HS-27A (cell line): Measurements from ENCODE around the gene GRIK4.

Source experiments
- DNase-seq: peaks from one replicate; pipeline ENCODE4 v3.0.0-alpha.2; 2012; ENCODE audit warnings: low read depth, missing footprints

The GRIK4 gene

DNA sequence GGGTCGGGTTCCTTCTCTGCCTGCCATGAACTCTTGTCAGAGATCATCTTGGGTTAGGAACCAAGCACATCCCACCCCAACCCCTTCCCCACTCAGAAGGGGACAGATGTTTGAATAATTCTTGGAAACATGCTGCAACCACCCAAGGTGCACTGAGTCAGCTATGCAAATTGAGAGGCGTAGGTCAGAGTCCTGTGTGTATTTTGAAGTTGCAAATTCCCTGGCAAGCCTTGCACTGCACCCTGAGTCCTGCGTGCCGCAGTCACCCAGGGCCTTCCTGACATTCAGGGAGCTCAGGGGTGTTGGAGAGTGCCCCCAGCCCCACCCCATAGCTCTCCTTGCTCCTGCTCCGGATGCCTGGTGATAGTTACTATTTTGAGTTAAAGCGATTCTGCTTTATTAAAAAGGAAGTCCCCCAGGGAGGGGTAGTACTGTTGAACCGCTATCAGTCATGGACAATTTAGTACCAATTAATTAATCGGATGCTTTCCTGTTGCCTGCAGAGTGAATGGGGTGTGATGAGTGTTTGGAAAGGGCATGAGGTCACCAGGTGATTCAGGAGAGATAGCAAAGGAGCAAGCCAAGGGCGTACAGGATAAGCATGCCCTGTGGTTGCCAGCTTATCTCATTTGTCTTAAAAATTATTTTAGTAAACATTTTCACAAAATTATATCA lies 123.7 kb downstream of the GRIK4 start:
- DNase-seq: no peak

DNA sequence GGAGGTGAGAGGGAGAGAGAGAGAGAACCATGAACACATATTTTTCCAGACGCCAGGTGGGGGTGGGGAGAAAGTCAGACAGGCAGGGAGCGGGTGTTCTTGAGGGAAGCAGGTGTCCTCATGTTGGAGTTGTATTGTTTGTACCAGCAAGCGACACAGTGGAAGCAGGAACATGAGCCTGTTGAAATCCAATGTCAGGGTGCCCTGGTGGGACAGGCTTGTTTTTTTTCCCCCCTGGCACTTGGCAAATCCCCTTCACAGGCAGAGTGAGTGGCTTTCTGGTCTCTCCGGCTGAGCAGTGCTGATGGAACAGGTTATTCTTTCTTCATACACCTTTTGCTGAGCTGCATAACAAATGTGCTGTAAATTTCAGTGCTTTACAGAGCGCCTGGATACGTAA lies 125.6 kb downstream of the GRIK4 start:
- no peak for DNase-seq

DNA sequence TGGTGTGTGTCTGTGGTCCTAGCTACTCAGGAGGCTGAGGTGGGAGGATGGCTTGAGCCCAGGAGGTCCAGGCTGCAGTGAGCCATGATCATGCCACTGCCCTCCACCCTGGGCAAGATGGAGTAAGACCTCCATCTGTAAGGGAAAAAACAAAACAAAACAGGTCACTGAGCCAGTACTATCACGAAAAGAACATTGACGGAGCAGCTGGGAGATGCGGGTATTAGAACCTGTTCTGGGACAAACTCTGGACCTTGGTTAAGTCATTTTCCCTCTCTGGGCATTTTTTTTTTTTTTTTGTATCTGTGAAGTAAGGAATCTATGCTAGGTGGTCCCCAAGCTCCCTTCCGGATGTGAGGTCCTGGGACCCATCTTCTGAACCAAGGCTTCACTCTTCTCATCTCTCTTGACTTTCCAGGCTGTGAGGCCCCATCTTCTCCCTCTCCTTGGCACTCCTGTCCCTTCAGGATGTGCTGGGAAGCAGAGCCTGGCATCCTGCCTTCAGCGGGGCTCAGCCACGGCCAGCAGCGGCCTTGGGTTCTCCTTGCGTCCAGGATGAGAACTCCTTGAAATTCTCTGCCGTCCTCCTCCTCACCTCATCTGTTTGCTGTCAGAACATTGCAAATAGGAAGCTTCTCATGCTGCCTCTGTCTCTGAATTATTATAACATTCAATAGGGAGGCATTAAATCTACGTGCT lies 130.8 kb downstream of the GRIK4 start:
- no peak for DNase-seq

DNA sequence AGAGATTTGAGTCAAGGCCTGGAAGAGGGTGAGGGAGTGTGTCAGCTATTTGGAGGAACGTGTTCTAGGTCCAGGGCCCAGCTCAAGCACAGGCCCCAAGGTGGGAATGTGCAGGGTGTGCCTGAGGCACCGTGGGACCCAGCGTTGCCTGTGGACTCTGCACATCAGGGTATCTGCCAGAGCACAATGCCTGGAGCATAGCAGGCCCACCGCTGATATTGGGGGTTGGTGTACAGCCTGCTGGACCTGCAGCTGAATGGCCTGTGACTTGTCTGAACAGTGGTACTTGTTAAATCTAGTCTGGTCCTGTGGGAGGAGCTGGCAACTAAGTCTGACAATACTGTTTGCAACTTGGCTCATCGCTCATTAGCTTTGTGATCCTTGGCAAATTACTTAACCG lies 131.7 kb downstream of the GRIK4 start:
- no peak for DNase-seq

DNA sequence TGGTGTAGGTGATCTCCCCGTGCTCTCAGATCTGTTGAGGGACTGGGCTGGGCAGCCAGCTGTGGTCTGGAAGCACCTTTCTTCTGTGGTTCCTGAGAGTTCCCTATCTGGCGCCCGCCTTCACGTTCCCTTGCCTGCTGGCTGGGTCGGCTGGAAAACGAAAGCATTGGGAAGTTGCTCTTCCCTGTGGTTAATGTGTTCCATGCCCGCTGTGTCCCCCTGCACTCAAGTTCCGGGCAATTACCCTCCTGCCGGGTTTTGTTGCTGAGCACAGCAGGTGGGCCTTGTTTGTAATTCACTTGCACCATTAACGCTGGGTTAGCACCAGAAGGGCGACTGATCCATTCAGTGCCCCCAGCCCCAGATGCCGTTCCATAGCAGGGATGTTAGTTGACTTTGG lies 134.1 kb downstream of the GRIK4 start:
- DNase-seq: no peak

DNA sequence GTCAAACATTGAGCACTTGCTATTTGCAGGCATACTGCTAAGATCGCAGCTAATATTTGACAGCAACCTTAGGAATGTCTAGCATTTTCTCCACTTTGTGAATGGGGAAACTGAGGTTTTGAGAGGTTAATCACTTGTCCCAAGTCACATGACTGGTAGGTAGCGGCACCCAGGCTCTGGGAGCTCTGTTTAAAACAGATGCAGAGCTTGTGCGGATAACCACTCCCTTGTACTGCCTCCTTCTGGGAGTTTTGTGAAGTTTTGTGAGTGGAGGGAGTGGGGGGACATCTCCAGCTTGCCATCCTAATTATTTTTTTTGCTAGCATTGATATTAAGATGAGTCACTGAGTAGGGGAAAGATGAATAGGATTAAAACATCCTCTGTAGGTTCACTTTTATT lies 134.7 kb downstream of the GRIK4 start:
- no peak for DNase-seq

DNA sequence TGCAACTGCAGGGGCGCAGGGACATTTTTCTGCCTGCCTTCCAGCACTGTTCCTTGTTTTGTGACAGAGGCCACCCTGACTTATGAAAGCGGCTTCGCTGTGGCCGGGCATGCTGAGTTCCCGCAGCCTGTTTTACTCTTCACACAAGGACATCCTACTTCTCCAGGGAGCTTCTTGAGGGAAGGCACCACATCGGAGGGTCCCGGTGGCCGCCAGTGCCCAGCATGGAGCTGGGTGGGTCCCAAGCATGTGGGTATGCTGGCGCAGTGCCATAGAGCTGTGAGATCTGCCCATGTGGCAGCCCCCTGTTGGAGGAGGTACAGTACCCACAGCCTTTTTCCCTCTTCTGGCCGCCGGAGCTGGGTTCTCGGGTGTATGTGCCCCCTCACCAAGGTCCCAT lies 136.1 kb downstream of the GRIK4 start:
- DNase-seq: no peak

DNA sequence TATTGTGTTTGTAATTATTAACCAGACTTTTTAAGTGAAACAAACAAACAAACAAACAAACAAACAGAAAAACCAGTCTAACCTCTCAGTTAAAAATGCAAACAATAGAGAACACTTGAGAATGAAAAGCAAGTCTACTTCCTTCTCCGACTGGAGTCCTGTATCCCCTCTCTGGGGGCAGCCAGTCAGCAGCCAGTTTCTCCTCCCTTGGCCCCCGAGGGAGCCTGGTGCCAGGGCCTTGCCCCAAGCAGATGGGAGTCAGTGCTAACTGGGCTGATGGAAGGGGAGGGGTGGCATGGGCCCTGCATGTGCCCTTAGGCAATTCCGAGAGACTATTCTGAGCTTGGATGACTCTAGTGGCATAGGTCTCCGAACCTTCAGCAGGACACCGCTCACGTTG lies 137.2 kb downstream of the GRIK4 start:
- DNase-seq: no peak

DNA sequence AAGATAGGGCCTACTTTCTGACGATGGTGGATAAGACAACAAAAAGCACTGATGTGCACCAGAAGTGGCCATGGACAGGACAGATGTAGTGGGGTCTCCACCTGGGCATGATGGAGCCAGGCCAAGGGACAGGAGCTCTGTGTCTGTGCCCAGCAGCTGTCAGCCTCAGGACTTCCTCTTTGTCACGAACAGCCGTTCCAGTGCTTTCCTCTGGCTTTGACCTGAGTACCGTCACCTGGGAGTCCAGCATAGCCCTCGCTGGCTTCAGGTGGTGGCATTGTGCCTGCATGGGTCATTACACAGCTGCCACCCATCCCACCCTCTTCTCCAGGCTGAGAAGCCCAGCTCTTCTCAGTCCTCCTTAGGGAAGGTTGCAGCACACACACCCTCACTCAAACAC lies 137.8 kb downstream of the GRIK4 start:
- DNase-seq: no peak

DNA sequence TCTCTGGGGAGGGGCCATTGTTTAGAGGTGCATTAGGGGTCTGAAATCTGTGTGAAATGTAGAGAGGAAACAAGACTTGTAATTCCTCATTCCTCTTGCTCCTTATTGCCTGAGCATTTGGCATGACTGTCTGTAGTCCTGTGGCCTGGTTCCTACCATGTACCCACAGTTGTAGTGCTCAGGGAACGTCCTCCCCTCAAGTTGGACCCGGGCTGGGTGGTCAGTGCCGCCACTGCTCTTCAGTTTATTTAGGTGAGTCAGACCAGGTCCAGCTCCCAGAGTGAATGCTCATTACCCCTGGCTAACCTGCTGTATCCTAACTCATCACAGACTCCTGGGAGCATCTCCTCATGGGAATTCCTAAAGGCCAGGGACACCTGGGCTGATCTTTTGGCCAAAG lies 139.8 kb downstream of the GRIK4 start:
- no peak for DNase-seq

DNA sequence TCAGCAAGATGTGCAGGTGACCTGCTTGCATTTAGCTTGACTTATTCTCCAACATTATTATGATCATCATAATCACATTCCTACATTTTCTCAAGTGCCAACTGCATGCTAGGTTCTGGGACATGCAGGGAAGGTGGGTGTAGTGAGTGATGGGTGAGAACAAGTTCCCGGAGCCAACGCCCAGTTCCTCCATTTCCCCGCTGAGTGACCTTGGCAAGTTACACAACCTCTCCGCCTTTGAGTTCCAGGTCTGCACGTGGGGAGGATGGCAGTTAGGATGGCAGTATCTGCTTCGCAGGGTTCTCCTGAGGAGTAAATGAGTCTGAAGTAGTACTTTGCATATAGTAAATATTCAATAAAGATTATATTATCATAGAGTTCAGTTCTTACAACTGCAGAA lies 140.3 kb downstream of the GRIK4 start:
- no peak for DNase-seq

DNA sequence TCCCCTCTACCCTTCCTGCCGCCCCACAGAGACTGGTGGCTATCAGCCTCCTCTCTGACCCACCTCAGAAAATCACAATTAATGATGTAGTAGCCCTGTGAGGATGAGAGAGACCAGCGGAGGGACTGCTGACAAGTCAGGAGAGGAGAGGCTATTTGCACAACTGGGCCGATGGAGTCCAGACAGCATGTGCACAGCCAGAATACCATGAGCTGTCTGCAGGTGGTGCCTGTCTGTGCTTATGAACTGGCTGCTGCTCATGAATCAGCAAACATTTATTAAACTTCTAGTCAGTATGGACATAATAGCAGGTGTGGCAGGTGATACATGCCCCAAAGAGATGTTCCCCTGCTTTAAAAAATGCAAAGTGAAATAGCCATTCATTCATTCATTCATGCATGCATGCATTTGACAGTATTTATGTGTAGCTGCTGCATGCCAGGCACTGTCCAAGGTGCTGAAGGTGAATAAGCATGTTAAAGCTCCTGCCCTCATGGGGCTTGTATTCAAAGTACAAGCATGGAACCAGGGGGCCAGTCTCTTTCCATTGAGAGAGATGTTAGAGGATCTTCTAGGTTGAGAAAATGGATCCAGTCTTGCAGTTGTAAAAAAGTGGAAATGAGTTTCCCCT lies 141.3 kb downstream of the GRIK4 start:
- DNase-seq: no peak

DNA sequence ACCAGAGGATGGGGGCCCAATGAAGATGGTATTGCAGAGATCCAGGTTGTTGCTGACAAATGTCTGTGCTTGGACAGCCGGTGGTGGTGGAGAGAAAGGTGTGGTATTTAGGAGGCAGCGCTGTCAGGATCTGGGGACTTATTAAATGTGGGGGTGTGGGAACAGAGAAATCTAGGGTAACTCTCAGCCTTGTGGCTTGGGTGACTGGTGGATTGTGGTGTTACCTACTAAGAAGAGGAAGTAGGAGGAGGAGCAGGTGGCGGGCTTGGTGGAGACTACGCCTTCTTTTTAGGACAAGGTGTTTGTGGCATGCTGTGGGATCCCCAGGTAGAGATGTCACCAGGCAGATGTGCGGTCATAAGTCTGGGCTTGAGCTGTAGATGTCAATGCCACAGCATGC lies 144.0 kb downstream of the GRIK4 start:
- DNase-seq: no peak

DNA sequence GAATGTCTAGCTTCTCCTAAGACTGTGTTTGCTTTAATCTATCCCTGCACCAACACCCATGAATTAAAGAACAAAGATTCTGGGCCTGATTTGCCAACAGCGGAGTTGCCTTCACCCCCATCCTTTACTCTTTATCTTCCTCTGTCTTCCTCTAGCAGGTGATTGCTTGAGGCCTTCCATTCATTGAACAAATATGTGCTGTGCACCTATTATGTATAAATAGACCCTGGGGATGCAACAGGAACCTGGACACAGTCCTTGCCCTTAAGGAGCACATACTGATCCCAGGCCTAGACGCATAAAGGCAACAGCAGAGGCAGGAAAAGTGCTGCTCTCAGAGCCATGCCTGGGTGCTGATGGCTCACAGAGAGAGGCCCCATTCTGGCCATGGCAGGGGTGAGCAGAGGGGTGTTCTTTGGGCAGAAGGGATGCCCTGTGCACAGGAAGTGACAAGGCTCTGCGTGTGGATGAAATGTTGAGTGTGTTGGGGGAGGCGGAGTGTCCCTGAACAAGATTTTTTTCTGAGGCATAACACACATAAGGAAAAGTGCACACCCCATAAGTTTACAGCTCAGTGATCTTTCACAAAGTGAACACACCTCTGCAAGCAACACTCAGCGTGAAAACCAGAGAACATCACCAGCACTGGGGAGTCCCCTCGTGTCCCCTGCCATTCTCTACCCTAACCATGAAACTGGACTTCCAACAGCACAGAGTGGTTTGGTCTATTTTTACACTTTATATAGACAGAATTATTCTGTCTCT lies 145.9 kb downstream of the GRIK4 start:
- DNase-seq: no peak

DNA sequence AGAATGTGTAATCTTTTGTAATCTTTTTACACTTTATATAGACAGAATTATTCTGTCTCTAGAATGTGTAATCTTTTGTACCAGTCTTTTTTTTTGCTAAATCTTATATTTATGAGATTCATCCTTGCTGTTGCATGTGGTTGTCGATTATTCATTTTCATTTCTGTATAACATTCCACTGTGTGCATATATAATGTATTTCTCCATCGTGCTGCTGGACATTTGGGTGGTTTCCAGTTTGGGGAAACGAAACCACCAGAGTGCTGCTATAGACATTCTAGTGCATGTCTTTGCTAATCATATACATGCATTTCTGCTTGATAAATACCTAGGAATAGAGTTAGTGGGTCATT lies 146.5 kb downstream of the GRIK4 start:
- no peak for DNase-seq

DNA sequence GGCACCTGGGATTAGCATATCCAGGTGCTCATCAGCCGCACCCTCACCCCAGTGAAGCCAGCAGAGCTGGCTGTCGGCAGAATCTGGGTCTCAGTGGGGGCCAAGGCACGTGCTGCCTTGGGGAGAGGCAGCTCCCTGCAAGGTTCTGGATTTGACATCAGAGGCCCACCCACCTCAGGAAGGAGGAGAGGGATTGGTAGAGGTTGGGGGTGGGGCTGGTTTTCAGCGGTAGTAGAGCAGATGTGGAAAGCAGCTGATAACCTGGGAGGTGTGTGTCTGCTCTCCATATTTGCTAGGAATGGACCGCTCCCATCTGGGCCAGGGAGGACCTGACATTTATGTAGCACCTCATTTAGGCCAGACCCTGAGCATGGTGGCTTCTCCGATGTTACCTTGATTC lies 147.5 kb downstream of the GRIK4 start:
- DNase-seq: no peak

DNA sequence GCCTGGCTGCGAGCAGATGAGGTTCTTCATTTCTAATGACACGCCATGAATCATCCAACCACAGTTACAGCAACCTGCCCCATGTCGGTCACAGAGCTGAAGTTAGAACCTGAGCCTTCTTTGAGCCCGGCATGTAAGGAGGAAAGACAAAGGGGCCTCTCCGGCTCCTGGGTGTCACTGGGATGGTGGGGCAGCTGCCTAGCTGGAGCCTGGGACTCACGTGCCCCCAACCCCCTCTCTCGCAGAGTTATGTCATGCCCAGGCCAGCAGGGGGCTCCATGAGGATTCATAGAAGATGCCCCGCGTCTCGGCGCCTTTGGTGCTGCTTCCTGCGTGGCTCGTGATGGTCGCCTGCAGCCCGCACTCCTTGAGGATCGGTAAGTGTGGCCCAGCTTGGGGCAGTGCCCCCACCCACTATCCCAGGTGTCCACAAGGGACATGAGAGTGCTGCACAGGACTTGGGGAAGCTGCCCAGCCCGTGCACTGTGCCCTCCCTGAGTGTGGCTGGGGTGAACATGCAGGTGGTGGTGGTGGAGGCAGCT lies 148.5 kb downstream of the GRIK4 start:
- no peak for DNase-seq

DNA sequence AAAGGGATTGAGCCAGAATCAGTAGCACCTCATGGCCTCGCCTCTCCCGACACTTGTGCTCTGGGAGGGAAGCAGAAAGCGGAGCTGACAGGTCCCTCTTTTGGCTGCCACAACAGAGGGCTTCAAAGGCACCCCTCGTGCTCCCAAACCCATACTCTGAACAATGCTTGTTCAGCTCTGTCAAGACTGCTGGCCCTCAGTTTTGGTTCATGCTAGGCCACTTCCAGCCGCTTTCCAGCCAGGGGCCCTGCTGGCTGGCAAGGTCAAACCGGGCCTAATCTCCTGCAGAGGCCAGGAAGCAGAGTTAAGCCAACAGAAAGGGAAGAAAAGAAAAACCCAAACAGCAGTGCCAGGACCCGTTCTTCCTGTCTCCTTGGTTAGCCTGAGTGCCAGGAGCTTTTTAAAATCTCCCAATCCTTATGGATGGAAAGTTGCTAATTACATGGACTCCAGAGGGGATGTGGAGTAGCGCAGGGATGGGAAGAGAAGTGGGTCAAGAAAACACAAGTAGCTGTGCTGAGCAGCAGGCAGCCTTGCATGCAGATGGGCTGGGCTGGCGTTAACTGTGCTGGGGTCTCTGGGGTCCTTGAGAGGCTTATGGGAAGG lies 150.6 kb downstream of the GRIK4 start:
- no peak for DNase-seq

DNA sequence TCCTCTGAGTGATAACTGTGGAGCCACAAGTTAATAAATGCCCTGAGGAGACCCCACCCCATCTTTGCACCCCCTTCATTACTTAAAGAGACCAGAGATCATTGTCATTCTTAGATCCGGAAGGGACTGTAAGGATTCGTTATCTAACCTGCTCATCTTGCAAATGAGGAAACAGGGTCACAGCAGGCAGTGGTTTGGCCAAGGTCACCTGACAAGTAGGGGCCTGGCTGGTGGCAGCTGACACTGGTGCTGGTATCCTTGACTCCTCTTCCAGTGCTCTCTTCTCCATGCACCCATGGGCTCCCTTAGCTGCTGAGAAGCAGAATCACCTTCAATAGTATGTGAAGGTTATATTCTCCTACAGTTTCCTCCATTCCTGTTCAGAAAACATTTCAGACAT lies 151.6 kb downstream of the GRIK4 start:
- DNase-seq: no peak

DNA sequence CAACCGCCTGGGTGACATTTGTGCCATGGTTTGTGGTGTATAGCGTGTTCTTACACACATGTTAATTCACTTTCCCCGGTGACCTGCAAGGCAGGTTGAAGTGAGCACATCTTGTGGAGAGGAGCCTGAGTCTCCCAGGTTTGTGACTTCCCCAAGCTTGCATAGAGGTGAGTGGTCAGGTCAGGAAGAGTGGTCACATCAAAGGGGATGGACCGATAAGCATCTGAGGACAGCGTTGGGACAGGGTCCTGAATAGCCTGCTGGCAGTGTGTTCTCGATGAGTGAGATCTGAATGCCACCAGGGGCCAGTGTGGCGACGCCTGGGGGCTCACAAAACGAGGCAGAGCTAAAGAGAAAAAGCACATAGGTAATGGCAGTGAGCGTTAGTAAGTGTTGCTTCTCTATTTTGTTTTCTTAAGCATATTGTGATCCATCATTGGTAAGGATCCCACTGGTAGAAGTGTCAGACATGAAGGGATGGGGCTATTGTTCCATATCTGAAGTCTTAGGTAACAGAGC lies 154.6 kb downstream of the GRIK4 start:
- DNase-seq: no peak

DNA sequence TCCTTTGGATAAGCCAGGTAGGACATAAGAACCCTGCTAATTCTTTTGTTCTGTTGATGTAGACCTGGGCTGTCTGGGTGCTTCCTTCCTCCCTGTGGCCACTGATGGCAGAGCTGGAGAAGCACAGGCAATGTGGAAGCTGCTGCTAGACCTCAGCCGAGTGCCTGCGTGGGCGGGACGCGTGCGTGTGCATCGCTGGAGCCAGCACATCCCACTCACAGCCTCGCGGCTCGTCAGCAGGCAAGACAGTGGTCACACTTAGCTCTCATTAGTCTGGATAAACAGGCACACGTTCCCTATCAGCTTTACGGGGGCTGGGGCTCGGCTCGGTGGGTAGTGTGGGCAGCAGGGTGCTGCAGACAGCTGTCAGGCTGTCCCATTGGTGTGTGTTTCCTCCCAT lies 155.7 kb downstream of the GRIK4 start:
- no peak for DNase-seq

DNA sequence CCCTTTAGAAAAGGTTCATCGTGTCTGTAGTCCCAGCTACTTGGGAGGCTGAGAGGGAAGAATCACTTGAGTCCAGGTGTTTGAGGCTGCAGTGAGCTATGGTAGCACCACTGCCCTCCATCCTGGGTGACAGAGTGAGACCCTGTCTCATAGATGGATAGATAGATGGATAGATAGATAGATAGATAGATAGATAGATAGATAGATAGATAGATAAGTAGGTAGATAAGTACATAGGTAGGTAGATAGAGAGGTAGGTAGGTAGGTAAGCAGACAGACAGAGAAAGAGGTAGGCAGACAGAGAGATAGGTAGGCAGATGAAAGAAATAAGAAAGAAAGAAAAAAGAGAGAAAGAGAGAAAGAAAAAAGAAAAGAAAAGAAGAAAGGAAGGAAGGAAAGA lies 156.4 kb downstream of the GRIK4 start:
- no peak for DNase-seq
